T47D (cell line): ENCODE results near the gene EARS2.
"Not testable (repeated sequence)": the region's sequence is repeated elsewhere in the genome, so short reads cannot be mapped to it uniquely, and the experiment has no call there.

Experiments used
- DNase-seq, 2 experiments: peaks; one replicate each; pipeline versions ENCODE4 v3.0.0 to v3.0.0-alpha.2; 2011 to 2012; ENCODE audit warnings: low read depth in 1 of 2, low spot score in 1 of 2
- JUND ChIP-seq: IDR thresholded peaks from 2 replicates; pipeline ENCODE4 v1.6.1; 2012; ENCODE audit warnings: low read depth
- in situ Hi-C: cut with HindIII; loops from 2 replicates; pipeline ENCODE4 v1.10.0; 2016; ENCODE audit warnings: low sequenced_read_pairs, low pct_unique_long_range_greater_than_20kb

EARS2 gene

GRCh38 chr16:23491490-23492391 is 65.4 kb downstream of the EARS2 start:
- no peak for TF ChIP-seq JUND
- in situ Hi-C loops, result no loop called here
- DNase-seq, result no peak

- DNase-seq, result peak in 1 of 2 experiments; percentile 68
- TF ChIP-seq JUND, result no peak
- in situ Hi-C loops, result no loop called here
Observed at GRCh38 chr16:23486480-23486879, 70.7 kb downstream of the EARS2 start.

GRCh38 chr16:23485841-23486240 is 71.3 kb downstream of the EARS2 start:
- DNase-seq, result no peak
- in situ Hi-C loops, result no loop called here
- no peak for TF ChIP-seq JUND

- no peak for DNase-seq
- no peak for TF ChIP-seq JUND
- in situ Hi-C loops, result no loop called here
Observed at GRCh38 chr16:23485257-23485614, 71.9 kb downstream of the EARS2 start.

- no peak for DNase-seq
- no peak for TF ChIP-seq JUND
- in situ Hi-C loops, result no loop called here
Observed at GRCh38 chr16:23484510-23485256, 72.5 kb downstream of the EARS2 start.

GRCh38 chr16:23483492-23483891 is 73.7 kb downstream of the EARS2 start:
- DNase-seq, in situ Hi-C loops: not testable (repeated sequence)

GRCh38 chr16:23482778-23483177 is 74.4 kb downstream of the EARS2 start:
- no peak for TF ChIP-seq JUND
- in situ Hi-C loops, result no loop called here

GRCh38 chr16:23480257-23480656 is 76.9 kb downstream of the EARS2 start:
- TF ChIP-seq JUND, result no peak

More at GRCh38 chr16:23482778-23483177, 74.4 kb downstream of the EARS2 start:
- DNase-seq, result no peak

GRCh38 chr16:23479138-23479537 is 78.0 kb downstream of the EARS2 start:
- DNase-seq, result no peak
- in situ Hi-C loops, result no loop called here
- no peak for TF ChIP-seq JUND

More at GRCh38 chr16:23480257-23480656, 76.9 kb downstream of the EARS2 start:
- in situ Hi-C loops, result no loop called here
- DNase-seq, result no peak

- TF ChIP-seq JUND, result no peak
- DNase-seq, result no peak
- in situ Hi-C loops, result no loop called here
Observed at GRCh38 chr16:23478566-23478965, 78.6 kb downstream of the EARS2 start.

- no peak for DNase-seq
- in situ Hi-C loops, result no loop called here
- no peak for TF ChIP-seq JUND
Observed at GRCh38 chr16:23476289-23476688, 80.9 kb downstream of the EARS2 start.
